HS-27A (cell line): ENCODE data around the gene DCUN1D2.

Experiments
- DNase-seq: peaks from one replicate; pipeline ENCODE4 v3.0.0-alpha.2; 2012; ENCODE audit warnings: low read depth, missing footprints

DCUN1D2 gene

GRCh38 chr13:113519556-113519955 lies 29.0 kb upstream of the DCUN1D2 start:
- DNase-seq, result no peak

DNA sequence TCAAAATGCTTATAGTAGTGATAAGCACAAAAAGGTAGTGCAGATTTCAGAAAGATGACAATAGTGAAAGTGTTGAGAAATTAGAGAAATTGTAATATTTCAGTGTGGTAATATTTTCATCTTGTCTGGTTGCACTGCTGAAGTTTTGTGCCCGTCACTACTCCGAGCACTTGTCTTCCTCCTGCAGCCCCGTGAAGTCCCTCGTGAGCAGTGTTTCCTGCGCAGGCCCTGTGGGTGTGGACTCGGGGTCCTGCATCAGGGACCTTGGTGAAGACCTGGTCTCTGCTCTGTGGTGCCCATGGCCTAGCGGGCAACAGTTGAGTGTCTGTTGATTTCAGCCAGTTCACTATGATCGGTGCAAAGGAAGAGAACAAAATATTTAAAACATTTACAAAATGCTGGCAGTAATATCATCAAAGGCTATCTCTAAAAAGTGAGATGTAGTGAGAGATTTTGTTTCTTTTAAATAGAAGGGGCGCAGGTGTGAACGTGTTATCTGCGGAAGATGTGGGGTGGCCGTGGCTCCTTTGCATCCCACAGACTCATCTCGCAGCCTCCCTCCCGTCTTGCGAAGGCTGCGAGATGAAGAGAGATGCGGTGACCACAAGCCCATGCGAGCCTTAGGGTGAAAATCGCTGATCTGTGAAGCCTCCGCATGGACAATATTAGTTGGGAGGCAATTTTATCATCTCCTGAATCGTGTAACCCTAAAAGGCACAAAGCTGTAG lies 27.7 kb upstream of the DCUN1D2 start:
- no peak for DNase-seq

DNA sequence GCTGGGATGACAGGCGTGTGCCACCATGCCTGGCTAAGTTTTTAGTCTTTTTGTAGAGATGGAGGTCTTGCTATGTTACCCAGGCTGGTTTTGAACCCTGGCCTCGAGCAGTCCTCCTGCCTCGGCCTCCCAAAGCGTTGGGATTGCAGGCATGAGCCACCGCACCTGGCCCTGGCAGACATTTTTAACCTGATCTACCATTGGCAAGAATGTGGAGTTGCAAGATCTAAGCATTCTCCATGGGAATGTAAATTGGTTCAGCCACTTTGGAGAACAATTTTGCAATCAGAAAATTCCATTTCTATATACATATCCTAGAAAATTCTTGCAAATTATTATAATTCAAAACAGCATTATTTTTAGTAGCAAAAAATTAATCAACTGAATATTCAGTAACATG lies 24.3 kb upstream of the DCUN1D2 start:
- DNase-seq, result no peak

- DNase-seq, result no peak
These were observed 23.2 kb upstream of the DCUN1D2 start for GRCh38 chr13:113513761-113514160.

GRCh38 chr13:113511361-113511760 lies 20.9 kb upstream of the DCUN1D2 start:
- no peak for DNase-seq

DNA sequence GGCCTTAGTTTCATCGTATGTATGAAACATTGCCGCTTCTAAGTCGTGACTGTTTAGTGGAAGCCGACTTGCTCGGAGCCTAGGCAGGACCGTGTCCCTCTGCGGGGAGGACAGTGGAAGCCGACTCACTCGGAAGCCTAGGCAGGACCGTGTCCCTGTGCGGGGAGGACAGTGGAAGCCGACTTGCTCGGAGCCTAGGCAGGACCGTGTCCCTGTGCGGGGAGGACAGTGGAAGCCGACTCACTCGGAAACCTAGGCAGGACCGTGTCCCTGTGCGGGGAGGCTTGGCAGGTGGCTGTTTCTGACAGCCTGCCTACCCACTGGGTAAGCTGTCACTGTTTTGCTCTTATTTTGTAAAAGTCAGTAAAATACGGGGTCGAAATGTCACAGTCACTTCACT lies 20.4 kb upstream of the DCUN1D2 start:
- DNase-seq, result no peak

DNA sequence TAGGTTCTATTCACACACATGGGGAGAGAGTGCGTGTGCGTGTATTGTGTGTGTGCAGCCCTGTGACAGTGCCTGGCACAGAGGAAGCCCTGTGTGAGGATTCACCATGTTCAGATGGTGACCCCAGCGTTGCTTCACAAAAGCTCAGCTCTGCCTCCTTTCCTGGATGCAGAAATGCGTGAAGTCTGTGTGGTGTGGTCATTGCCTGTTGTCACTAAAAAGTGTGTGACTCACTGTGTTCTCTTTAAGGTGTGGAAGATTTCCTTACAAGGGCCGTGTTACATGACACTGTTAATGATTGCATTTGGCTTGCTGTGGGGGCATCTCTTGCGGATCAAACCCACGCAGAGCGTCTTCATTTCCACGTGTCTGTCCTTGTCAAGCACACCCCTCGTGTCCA lies 19.5 kb upstream of the DCUN1D2 start:
- no peak for DNase-seq

DNA sequence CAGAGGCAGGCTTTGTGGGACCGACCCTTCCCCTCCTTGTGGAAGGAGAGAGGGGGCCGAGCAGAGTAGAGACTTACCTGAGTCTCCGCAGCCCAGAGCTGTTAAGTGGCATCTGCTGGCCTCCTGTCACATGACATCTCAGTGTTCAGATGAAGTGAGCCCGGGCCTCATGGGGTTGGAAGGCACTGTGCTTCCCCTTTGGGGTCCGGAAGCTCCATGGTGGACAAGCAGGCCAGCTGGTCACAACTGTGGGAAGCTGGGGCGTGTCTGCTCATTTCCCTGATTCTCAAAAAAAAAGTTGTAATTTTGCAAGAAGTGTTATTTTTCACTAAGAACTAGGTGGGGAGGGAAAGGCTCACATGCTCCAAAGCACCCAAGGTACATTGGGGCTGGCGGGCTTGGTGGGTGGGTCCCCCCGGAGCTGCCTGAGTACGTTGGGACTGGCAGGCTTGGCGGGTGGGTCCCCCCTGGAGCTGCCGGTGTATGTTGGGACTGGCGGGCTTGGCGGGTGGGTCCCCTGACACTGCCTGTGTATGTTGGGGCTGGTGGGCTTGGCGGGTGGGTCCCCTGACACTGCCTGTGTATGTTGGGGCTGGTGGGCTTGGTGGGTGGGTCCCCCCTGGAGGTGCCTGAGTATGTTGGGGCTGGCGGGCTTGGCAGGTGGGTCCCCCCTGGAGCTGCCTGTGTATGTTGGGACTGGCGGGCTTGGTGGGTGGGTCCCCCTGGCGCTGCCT lies 18.2 kb upstream of the DCUN1D2 start:
- no peak for DNase-seq

- no peak for DNase-seq
These were observed 17.2 kb upstream of the DCUN1D2 start for GRCh38 chr13:113507505-113508345.

DNA sequence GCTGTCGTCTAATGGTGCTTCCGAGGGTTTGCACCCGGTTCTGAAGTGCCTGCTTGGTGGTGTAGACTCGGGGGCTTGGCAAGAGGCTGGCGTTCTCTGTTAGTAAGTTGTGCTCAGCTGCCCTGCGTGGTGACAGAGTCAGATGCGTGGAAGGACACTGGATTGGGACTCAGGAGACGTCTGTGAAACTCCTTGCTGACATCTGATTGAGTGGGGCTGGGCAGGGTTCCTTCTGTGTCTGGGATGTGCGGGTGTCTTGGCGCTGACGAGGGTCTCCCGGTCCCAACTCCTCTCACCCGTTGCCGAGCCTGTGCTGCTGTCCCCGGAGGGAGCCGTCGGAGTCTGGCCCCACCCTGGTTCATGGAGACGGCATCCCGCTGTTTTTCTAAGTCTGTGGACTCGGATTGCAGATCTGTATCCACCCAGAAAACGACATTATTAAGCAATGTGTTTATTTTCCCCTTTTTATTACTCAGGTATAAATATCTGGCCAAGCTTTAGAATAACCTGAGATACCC lies 16.4 kb upstream of the DCUN1D2 start:
- DNase-seq, result no peak

DNA sequence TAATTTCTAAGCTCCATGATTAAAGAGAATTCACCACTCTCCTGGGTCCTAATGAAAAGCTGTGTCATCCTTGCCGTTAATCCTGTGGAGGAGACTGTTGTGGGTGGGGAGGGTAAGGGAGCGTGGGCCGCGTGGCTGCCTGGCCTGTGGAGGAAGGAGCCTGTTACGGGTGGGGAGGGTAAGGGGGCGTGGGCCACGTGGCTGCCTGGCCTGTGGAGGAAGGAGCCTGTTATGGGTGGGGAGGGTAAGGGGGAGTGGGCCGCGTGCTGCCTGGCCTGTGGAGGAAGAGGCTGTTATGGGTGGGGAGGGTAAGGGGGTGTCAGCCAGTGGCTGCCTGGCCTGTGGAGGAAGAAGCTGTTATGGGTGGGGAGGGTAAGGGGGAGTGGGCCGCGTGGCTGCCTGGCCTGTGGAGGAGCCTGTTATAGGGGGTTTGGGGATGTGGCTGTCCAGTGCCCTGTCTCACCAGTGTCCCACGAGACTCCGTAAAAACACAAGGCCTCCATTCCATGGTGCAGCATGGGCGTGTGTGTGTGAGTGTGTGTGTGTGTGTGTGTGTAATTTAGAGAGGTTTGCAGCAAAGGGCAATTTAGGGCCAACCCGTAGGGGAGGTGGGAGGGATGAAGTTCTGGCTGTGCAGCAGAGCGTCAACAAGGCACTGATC lies 15.6 kb upstream of the DCUN1D2 start:
- DNase-seq, result no peak

- no peak for DNase-seq
These were observed 12.2 kb upstream of the DCUN1D2 start for GRCh38 chr13:113502686-113503085.

DNA sequence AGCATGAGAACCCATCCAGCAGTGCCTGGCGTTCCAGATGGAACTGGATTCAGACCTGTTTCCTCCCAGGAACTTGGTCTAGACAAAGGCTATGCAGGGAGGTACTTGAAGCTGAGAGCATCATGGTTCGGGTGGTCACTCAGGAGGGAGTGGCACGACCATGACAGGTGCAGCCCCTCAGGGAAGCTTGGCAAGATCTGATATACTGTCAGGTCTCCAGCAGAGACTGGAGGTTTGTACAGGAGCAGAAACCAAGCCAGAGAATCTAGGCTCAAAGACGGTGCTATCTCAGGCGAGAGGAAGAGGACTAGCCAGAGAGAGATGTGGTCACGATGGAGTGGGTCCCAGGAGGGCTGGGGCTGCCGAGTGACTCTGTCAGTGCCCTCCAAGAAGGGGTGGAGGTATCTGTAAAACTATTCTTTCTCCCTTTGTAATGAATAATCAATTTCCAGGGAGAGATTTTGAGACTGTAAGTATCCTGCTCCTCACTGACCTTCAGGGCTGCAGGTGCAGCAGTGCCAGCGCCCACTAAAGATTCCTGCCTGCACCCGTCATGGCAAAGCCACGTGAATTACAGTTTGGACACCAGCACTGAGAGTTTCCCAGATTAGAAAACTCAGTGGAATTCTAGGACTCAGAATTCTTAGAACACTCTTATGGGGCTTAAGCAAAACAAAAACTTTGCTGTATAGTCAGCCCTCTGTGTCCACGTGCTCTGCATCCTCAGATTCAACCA lies 10.2 kb upstream of the DCUN1D2 start:
- DNase-seq, result no peak

DNA sequence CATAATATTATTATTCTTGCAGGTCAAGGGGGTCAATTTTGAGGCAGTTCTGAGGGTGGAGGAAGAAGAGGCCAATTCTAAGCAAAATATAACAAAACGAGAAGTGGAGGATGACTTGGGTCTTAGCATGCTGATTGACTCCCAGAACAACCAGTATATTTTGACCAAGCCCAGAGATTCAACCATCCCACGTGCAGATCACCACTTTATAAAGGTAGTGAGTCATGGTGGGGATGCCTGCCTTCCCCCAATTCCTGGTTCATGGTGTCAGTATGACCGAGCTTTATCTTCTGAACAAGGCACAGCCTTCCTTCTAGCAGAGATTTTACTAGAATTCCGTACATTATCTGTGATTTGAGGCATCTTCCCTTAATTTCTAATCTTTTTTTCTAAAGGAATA lies 9.4 kb upstream of the DCUN1D2 start:
- no peak for DNase-seq

DNA sequence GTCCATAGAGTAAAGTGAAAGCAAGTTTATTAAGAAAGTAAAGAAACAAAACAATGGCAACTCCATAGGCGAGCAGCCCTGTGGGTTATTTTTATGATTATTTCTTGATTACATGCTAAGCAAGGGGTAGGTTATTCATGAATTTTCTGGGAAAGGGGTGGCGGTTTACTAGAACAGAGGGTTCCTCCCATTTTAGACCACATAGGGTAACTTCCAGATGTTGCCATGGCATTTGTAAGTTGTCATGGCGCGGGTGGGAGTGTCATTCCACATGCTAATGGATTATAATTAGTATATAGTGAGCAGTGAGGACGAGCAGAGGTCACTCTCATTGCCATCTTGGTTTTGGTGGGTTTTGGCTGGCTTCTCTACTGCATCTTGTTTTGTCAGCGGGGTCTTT lies 8.4 kb upstream of the DCUN1D2 start:
- no peak for DNase-seq

- no peak for DNase-seq
These were observed 6.7 kb upstream of the DCUN1D2 start for GRCh38 chr13:113497217-113497616.

DNA sequence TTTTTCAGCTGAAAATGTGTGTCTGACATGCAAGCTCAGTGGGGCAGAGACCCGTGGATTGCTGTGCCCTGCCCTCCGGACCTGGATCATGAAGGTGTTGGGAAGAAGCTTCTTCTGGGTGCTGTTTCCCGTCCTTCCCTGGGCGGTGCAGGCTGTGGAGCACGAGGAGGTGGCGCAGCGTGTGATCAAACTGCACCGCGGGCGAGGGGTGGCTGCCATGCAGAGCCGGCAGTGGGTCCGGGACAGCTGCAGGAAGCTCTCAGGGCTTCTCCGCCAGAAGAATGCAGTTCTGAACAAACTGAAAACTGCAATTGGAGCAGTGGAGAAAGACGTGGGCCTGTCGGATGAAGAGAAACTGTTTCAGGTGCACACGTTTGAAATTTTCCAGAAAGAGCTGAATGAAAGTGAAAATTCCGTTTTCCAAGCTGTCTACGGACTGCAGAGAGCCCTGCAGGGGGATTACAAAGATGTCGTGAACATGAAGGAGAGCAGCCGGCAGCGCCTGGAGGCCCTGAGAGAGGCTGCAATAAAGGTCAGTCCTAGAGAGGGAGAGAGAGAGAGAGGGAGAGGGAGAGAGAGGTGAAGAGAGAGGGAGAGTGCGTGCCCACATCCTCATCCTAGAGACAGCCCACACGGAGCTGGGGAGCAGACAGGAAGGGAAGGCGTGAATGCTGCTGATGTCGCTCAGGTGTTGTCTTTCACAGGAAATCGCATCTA lies 5.1 kb upstream of the DCUN1D2 start:
- no peak for DNase-seq

GRCh38 chr13:113493315-113493951 lies 2.9 kb upstream of the DCUN1D2 start:
- peak; percentile 53 for DNase-seq

DNA sequence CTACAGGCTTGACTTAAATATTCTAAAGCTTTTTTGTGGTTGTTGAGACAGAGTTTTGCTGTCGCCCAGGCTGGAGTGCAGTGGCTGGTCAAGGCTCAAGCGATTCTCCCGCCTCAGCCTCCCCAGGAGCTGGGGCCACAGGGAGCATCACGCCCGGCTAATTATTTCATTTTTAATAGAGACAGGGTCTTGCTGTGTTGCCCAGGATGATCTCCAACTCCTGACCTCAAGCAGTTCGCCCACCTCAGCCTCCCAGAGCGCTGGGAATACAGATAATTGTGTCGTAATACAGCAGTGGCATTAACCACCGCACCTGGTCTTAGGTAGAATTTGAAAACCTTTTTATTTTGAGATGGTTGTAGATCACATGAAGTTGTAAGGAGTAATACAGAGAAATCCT lies 1.5 kb upstream of the DCUN1D2 start:
- DNase-seq, result no peak

- DNase-seq, result no peak
These were observed 940 bp upstream of the DCUN1D2 start for GRCh38 chr13:113491418-113491883.
